Raji (cell line): ENCODE measurements around the gene ARHGAP9.

ENCODE experiments used
- POLR2A ChIP-seq: IDR thresholded peaks from 2 replicates; pipeline ENCODE4 v1.6.1; 2011; ENCODE audit warnings: low read depth, low read length, control low read depth; ENCODE audit not compliant: insufficient read depth

The ARHGAP9 gene

DNA sequence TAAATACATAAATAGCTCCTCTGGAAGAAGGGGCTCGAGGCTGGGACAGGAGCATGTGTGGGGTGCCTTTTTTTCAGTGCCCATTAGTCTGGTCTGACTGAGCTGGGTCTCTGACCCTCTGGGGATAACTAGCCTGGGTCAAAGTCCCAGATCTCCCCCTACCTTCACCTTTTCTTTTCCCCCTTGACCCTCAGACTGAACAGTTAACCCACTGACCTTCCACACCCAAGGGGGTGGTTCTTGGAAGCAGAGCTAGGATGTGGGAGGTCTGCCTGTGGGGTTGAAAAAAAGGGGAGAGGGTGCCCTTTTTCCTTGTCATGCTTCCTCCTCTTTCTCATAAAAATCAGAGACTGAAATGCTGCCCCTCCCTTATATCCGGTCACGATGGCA is 21.0 kb downstream of the ARHGAP9 start:
- TF ChIP-seq POLR2A: peak; percentile 78; the same call in 1 of the 2 replicates

DNA sequence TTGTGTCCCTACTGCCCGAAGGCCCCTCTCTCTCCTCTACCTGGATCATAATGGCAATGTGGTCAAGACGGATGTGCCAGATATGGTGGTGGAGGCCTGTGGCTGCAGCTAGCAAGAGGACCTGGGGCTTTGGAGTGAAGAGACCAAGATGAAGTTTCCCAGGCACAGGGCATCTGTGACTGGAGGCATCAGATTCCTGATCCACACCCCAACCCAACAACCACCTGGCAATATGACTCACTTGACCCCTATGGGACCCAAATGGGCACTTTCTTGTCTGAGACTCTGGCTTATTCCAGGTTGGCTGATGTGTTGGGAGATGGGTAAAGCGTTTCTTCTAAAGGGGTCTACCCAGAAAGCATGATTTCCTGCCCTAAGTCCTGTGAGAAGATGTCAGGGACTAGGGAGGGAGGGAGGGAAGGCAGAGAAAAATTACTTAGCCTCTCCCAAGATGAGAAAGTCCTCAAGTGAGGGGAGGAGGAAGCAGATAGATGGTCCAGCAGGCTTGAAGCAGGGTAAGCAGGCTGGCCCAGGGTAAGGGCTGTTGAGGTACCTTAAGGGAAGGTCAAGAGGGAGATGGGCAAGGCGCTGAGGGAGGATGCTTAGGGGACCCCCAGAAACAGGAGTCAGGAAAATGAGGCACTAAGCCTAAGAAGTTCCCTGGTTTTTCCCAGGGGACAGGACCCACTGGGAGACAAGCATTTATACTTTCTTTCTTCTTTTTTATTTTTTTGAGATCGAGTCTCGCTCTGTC is 22.8 kb downstream of the ARHGAP9 start:
- TF ChIP-seq POLR2A: no peak

DNA sequence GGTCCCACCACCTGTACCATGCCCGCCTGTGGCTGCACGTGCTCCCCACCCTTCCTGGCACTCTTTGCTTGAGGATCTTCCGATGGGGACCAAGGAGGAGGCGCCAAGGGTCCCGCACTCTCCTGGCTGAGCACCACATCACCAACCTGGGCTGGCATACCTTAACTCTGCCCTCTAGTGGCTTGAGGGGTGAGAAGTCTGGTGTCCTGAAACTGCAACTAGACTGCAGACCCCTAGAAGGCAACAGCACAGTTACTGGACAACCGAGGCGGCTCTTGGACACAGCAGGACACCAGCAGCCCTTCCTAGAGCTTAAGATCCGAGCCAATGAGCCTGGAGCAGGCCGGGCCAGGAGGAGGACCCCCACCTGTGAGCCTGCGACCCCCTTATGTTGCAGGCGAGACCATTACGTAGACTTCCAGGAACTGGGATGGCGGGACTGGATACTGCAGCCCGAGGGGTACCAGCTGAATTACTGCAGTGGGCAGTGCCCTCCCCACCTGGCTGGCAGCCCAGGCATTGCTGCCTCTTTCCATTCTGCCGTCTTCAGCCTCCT is 23.4 kb downstream of the ARHGAP9 start:
- TF ChIP-seq POLR2A: peak; percentile 66

DNA sequence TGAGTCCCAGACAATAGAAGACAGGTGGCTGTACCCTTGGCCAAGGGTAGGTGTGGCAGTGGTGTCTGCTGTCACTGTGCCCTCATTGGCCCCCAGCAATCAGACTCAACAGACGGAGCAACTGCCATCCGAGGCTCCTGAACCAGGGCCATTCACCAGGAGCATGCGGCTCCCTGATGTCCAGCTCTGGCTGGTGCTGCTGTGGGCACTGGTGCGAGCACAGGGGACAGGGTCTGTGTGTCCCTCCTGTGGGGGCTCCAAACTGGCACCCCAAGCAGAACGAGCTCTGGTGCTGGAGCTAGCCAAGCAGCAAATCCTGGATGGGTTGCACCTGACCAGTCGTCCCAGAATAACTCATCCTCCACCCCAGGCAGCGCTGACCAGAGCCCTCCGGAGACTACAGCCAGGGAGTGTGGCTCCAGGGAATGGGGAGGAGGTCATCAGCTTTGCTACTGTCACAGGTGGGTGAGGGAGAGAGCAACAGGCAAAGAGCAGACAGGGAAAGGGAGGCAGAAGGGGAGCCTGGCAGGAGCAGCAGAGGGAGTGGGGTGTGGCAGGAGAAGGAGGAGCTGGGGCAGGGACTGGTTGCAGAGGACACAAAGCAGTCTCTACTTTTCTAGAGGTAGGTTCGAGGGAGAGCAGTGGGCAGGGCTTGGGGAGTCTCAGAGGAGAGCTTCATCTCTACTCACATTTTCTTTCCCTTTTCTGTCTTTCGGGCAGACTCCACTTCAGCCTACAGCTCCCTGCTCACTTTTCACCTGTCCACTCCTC is 24.1 kb downstream of the ARHGAP9 start:
- TF ChIP-seq POLR2A: no peak

DNA sequence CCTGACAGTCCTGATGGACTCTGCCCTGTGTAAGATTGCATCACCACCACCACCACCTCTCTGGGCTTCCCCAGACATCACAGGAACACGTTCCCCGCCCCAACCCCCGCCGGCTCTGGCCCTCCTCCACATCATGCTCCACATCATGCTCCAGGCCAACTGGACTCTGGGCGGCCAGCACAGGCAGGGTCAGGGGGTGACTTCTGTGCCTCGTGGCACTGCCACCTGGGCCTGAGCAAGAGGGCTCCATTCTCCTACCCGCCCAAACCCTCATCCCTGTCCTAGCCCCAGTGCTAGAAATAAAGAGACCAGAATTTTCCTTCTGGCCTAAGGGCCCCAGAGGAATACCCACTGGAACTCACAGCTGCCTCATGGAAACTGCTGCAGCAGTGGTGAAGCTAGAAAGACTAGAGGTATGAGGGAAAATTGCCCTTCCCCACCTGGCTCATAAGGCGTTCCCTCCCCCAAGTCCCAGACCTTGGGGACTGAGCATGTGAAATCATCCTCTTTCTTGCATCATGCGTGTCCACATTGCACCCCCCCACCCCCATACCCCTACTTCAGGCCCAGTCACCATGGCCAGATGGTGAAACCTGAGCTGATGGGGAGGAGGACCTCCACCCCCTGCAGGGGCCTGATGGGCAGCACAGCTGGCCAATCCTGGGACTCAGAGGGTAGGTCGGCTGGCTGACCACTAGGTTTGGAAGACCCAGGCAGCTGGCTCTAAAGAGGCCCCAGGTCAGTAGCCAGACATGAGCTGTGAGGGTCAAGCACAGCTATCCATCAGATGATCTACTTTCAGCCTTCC is 24.9 kb downstream of the ARHGAP9 start, which contains the start of gene INHBE:
Gene INHBE, plus strand, starts transcription at position 742 of the 808 bp plus-strand sequence. CDS start 230 bp downstream, outside the sequence.
- no peak; the same call in 1 of the 2 replicates for TF ChIP-seq POLR2A

DNA sequence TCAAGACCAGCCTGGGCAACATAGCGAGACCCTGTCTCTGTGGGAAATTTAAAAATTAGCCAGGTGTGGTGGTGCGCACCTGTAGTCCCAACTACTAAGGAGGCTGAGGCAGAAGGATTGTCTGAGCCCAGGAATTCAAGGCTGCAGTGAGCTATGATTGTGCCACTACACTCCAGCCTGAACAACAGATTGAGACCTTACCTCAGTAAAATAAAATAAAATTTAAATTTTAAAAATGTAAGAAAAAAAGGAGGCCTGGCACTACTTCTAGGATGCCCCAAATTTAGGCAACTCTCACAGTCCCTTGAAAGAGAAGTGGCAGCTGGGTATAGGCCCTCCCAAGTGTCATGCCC is 25.5 kb downstream of the ARHGAP9 start:
- TF ChIP-seq POLR2A: no peak

DNA sequence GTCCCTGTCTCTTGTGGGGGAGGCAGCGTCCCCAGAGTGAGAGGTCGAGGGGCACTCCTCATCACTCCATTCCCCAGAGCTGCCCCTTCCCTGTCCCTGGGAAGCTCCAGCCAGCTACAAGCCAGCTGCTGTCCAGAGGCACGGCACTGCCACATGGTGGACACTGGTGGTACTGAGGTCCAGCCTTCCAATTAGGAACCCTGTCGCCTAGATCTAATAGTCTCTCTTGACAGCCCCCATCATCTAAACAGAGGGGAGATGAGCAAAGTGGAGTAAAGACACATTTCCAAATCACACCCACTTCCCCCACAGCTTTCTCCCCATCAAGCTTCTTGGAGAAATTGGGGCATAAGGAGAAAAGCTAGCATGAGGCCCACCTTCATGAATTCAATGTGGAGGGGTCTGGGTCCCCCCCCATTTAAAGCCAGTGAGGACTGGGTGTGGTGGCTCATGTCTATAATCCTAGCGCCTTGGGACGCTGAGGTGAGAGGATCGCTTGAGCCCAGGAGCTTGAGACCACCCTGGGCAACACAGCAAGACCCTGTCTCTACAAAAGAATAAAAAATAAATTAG is 26.6 kb downstream of the ARHGAP9 start:
- no peak for TF ChIP-seq POLR2A

DNA sequence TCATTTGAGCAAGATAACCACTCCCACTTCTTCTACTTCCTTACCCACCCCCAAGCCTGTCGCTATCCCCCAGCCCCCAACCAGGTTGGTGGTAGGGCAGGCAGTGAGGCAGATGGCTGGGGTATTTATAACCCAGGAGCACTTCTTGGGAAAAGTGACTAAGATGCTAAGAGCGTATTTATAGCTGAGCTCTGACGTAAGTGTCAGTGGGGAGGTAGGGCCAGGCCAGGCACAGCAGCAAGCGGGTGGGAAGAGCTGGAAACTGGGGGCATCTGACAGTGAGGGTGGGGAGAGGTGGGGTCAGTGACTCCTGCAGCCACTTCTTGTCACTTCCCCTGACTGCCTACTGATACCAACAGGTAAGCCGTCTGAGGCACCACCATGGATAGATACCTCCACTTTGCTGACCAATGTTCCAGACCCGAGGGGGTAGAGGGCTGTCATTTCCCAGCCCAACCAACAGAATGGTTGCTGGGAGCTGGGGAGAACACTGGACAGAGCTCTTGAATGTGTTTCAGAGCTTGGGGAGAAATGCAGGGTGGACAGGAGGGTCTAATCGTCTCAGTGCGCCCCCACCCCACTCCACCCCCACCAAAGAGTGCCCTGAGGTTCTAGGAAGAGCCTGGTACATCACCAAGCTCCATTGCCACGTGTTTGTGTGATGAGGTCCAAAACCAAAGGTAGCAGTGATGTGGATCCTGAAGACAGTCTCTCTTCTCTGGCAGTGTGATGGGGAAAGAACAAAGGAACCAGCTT is 27.3 kb downstream of the ARHGAP9 start:
- TF ChIP-seq POLR2A: no peak

DNA sequence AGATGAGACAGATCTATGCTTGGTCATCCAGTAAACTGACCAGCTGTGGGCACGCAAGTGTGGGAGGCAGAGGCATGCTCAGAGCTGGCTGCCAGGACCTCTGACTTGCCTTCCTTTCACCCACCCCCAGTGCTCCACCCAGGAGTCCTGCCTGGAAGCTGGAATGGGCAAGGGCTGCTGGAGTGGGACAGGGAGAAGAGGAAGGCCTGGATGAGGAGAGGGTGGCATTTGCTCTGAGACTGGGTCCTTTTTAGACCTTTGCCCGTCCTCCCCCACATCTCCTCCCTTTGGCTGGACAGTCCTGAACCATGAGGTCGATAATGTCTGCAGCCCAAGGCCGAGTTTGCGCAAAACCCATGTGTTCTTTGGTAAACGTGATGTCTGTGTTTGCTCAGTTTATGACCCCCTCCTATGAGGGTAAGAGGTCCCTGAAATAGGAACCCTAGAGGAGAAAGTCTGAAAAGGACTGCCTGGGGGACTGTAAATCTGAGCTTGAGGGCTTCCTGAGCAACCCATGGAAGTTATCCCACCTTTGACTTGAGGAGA is 28.4 kb downstream of the ARHGAP9 start:
- TF ChIP-seq POLR2A: no peak

DNA sequence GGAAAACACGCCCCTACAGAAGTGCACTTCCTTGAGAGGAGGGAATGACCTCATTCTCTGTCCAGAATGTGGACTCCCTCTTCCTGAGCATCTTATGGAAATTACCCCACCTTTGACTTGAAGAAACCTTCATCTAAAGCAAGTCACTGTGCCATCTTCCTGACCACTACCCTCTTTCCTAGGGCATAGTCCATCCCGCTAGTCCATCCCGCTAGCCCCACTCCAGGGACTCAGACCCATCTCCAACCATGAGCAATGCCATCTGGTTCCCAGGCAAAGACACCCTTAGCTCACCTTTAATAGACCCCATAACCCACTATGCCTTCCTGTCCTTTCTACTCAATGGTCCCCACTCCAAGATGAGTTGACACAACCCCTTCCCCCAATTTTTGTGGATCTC is 29.6 kb downstream of the ARHGAP9 start:
- no peak for TF ChIP-seq POLR2A

DNA sequence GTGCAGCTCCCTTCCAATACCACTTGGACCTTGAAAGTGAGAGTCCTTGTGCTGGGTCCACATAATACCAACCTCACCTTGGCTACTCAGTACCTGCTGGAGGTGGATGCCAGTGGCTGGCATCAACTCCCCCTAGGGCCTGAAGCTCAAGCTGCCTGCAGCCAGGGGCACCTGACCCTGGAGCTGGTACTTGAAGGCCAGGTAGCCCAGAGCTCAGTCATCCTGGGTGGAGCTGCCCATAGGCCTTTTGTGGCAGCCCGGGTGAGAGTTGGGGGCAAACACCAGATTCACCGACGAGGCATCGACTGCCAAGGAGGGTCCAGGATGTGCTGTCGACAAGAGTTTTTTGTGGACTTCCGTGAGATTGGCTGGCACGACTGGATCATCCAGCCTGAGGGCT is 30.3 kb downstream of the ARHGAP9 start:
- no peak for TF ChIP-seq POLR2A

DNA sequence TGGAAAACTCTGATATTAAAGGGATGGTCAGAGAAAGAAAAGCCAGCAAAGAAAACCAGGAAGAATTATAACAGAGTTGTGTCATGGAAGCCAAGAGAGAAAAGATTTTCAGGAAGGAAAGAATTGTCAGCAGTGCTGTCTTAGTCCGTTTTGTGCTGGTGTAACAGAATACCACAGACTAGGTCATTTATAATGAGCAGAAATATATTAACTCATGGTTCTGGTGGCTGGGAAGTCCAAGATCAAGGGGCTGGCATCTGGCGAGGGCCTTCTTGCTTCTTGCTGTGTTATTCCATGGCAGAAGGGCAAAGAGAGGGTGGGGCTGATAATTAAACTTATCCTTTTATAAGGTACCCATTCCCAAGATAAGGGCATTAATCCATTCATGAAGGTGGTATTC is 31.0 kb downstream of the ARHGAP9 start:
- no peak for TF ChIP-seq POLR2A

DNA sequence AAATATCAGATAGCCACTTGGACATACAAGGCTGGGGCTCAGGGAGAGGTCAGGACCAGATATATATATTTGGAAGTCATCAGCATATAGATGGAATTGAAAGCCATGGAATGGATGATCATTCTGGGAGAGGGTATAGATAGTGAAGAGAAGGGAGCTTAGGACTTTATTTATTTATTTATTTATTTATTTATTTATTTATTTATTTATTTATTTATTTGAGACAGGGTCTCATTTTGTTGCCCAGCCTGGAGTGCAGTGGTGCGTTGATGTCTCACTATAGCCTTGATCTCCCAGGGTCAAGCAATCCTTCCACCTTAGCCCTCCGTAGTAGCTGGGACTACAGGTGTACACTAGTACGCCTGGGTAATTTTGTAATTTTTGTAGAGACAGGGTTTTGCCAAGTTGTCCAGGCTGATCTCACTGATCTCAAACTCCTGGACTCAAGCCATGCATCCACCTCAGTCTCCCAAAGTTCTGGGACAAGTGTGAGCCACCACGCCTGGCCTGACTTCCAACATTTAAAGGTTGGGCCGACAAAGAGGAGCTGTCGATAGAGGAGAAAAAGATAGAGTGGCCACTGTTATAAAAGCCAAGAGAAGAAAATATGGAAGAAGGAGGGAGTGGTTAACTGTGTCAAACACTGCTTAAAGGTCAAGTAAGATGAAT is 33.2 kb downstream of the ARHGAP9 start:
- TF ChIP-seq POLR2A: no peak
